NT2/D1 (cell line): ENCODE data around the gene LGALS9.

Source experiments
- DNase-seq: peaks from one replicate; pipeline ENCODE4 v3.0.0-alpha.2; 2011; ENCODE audit warnings: low read depth, low spot score
- H3K27me3 ChIP-seq: 2 replicates; pipeline ENCODE4 v1.6.0; 2011; ENCODE audit warnings: mild to moderate bottlenecking; ENCODE audit not compliant: insufficient read length, insufficient read depth
- H3K36me3 ChIP-seq: 2 replicates; pipeline ENCODE4 v1.6.1; 2011; ENCODE audit warnings: mild to moderate bottlenecking, low read length, mixed read lengths; ENCODE audit not compliant: insufficient read depth, insufficient read length
- H3K4me1 ChIP-seq: 2 replicates; pipeline ENCODE4 v1.5.1; 2011; ENCODE audit not compliant: insufficient read depth, insufficient read length
- H3K4me3 ChIP-seq: 2 replicates; pipeline ENCODE4 v1.5.1; 2011; ENCODE audit warnings: low read depth; ENCODE audit not compliant: insufficient read length
- H3K9ac ChIP-seq: 2 replicates; pipeline ENCODE4 v1.6.0; 2011; ENCODE audit warnings: low read depth; ENCODE audit not compliant: insufficient read length
- H3K9me3 ChIP-seq: 2 replicates; pipeline ENCODE4 v1.5.1; 2011; ENCODE audit warnings: mild to moderate bottlenecking, low read length; ENCODE audit not compliant: insufficient read depth
- SUZ12 ChIP-seq: IDR thresholded peaks from 2 replicates; pipeline ENCODE4 v1.6.1; 2011; ENCODE audit not compliant: insufficient read length, insufficient read depth; ENCODE audit errors: extremely low read depth
- YY1 ChIP-seq: IDR thresholded peaks from 2 replicates; pipeline ENCODE4 v1.6.1; 2011; ENCODE audit not compliant: insufficient read length, insufficient read depth
- ZNF274 ChIP-seq: IDR thresholded peaks from 2 replicates; pipeline ENCODE4 v1.6.1; 2011; ENCODE audit warnings: mild to moderate bottlenecking, low read depth, low read length

Gene LGALS9

GRCh38 chr17:27591986-27592385 lies 39.0 kb upstream of the LGALS9 start:
- Histone ChIP-seq H3K9ac (no peak overlapping the region), H3K4me3 (no peak overlapping the region), H3K9me3 (no peaks in the 10 kb centered on the region), H3K4me1 (no peaks in the 10 kb centered on the region), H3K27me3 (no peaks in the 10 kb centered on the region), H3K36me3 (peaks cover 76% of the 10 kb centered on the region)
- DNase-seq = no peak
- TF ChIP-seq ZNF274 (no peak), SUZ12 (no peak), YY1 (no peak)

DNA sequence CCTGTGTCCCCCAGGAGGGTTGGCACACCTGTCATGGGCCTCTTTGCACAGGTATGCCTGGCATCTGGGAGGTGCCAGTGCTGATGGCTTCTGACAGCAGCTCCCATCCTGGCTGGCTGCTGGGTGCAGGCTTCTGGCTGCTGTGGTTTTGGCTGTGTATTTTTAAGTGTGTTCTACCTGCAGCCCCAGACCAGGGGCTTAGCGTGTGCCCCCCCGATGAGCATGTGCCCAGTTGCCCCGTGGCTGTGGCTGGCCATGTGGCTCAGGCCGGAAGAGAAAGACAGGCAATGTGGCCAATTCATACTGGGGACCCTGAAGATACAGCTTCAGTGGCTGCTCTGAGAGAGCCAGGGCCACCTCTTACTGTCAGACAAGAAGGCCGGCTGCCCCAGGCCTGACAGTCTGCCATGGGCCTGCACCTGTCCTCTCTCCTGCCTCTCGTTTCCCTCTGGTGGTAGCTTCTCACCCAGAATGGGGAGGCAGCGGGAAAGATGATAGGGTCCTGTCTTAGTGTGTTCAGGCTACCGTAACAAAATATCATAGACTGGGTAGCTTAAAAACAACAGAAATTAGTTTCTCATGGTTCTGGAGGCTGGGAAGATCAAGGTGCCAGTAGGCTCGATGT lies 37.6 kb upstream of the LGALS9 start:
- H3K36me3 ChIP-seq = peaks cover 75% of the 10 kb centered on the region

GRCh38 chr17:27593857-27594255 lies 37.1 kb upstream of the LGALS9 start:
- H3K4me3 ChIP-seq = no peak overlapping the region
- DNase-seq = no peak
- peaks cover 3% of the 10 kb centered on the region for H3K4me1 ChIP-seq
- H3K9me3 ChIP-seq = no peaks in the 10 kb centered on the region
- no peak overlapping the region for H3K9ac ChIP-seq
- H3K36me3 ChIP-seq = peaks cover 74% of the 10 kb centered on the region
- TF ChIP-seq ZNF274 = no peak
- TF ChIP-seq YY1 = no peak
- TF ChIP-seq SUZ12 = no peak
- H3K27me3 ChIP-seq = no peaks in the 10 kb centered on the region

More for the DNA sequence above, 37.6 kb upstream of the LGALS9 start:
- H3K4me1 ChIP-seq = no peaks in the 10 kb centered on the region
- TF ChIP-seq YY1 (no peak), SUZ12 (no peak), ZNF274 (no peak)
- no peak for DNase-seq
- H3K9me3 ChIP-seq = no peaks in the 10 kb centered on the region
- H3K27me3 ChIP-seq = no peaks in the 10 kb centered on the region
- no peak overlapping the region for H3K9ac ChIP-seq
- no peak overlapping the region for H3K4me3 ChIP-seq

- Histone ChIP-seq H3K4me1 (peaks cover 3% of the 10 kb centered on the region), H3K4me3 (no peak overlapping the region), H3K27me3 (no peaks in the 10 kb centered on the region), H3K36me3 (peaks cover 71% of the 10 kb centered on the region), H3K9ac (no peak overlapping the region), H3K9me3 (no peaks in the 10 kb centered on the region)
- DNase-seq = no peak
- TF ChIP-seq ZNF274 (no peak), SUZ12 (no peak), YY1 (no peak)
Observed at GRCh38 chr17:27595208-27595607, 35.8 kb upstream of the LGALS9 start.

DNA sequence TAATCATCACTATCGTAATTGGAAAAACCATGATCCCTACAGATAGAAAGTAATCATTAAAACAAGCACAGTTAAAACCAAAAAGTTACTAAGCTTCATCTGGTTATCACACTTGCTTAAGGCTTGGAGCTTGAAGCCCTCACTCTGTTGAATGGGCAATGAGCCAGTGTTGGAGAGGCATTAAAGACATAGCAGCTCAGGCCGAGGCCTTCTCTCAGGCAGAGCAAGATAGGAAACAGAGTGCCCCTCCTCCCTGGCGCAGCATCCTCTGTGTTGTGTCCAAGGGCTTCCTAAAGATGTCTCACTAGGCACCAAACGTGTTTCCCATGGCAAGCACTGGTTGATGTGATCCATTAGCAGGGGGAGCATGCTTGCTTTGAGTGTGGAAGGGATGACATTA lies 34.9 kb upstream of the LGALS9 start:
- peaks cover 3% of the 10 kb centered on the region for H3K4me1 ChIP-seq
- no peak overlapping the region for H3K4me3 ChIP-seq
- no peak overlapping the region for H3K9ac ChIP-seq
- no peaks in the 10 kb centered on the region; the same call in 1 of the 2 replicates for H3K9me3 ChIP-seq
- no peaks in the 10 kb centered on the region for H3K27me3 ChIP-seq
- no peak for DNase-seq
- TF ChIP-seq YY1 (no peak), ZNF274 (no peak), SUZ12 (no peak)
- H3K36me3 ChIP-seq = peaks cover 75% of the 10 kb centered on the region

DNA sequence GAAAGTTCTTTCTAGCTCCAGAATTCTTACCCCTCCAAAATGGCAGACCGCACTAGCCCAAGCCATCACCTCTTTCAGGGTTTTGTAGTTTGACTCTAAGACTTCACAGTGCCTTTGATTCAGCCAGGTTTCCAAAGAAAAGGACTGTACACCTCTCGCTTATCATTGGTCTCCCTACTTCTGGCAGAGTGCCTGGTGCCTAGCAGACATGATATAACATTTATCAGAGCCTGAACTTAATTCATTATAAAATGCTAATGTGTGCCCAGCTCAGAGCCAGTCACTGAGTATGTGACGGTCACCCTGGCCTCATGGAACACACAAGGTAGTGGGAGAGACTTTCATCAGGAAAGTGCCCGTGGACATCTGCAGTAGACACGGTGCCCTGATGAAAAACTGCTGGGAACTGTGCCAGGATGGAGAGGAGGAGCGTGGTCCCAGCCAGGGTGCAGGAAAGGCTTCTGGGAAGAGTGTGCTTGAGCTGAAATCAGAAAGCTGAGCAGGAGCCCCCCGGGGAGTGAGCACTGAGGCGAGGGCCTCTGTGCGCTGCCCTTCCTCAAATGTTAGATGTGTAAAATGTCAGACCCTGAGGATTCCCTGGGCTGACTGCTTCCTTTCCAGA lies 34.3 kb upstream of the LGALS9 start:
- no peak overlapping the region for H3K9ac ChIP-seq
- no peak for DNase-seq
- peaks cover 77% of the 10 kb centered on the region for H3K36me3 ChIP-seq
- peaks cover 3% of the 10 kb centered on the region for H3K4me1 ChIP-seq
- no peaks in the 10 kb centered on the region for H3K27me3 ChIP-seq
- no peak overlapping the region for H3K4me3 ChIP-seq
- no peaks in the 10 kb centered on the region; the same call in 1 of the 2 replicates for H3K9me3 ChIP-seq
- TF ChIP-seq YY1 = no peak
- no peak for TF ChIP-seq ZNF274
- TF ChIP-seq SUZ12 = no peak

- peaks cover 74% of the 10 kb centered on the region for H3K36me3 ChIP-seq
- peaks cover 3% of the 10 kb centered on the region for H3K4me1 ChIP-seq
- TF ChIP-seq SUZ12 = no peak
- TF ChIP-seq YY1 = no peak
- TF ChIP-seq ZNF274 = no peak
- H3K9ac ChIP-seq = no peak overlapping the region
- no peak overlapping the region for H3K4me3 ChIP-seq
- no peak for DNase-seq
- H3K9me3 ChIP-seq = no peaks in the 10 kb centered on the region; the same call in 1 of the 2 replicates
- H3K27me3 ChIP-seq = no peaks in the 10 kb centered on the region
Observed at GRCh38 chr17:27597188-27597580, 33.8 kb upstream of the LGALS9 start.
